HG03342 (cell line): ENCODE results near the gene PHLPP1.
A peak's percentile ranks its signal among the peaks of the same experiment; 100 is the strongest.

Source experiments
- ATAC-seq: cut with Tn5 transposase; IDR thresholded peaks from one replicate; pipeline ENCODE4 v1.9.1; 2021; ENCODE audit warnings: mild to moderate bottlenecking, moderate library complexity; ENCODE audit not compliant: unreplicated experiment

Gene PHLPP1

GRCh38 chr18:62842898-62843297 is 127.6 kb downstream of the PHLPP1 start:
- ATAC-seq = no peak

DNA sequence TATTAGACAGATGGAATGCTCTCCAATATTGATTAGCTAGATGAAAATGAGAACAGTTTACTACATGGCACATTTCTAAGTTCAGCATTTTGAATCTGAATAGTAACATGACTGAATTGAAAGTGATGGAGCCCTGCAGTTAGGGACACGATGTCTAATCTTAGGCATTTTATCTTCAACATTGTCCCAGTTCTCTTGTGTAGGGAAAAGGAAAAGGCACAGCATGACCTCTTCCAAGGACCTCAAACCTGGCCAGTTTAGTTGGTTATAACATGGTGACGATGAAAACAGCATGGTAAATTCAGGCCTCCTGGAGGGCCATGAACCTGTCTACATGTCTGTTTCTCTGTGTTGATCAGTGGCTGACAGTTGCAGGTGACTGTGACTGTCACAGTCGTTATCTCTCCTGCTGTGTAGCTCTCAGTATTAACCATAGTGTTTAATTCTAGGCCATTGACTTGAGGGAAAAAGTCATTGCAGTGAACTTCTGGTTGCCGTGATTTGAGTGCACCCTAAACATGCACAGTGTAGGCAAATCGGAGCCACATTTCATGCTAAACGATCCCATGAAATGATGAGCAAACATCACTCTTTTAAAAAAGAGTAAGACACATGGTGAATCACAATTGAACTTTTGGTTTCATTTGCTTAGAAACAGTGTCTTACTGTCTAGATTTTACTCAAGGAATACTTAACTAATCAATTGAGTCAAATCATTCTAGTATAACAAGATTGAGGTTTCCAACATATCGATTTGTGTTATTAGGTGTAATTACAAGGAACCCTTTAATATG is 129.7 kb downstream of the PHLPP1 start:
- peak; percentile 77 for ATAC-seq

- ATAC-seq = no peak
These were observed 131.0 kb downstream of the PHLPP1 start for GRCh38 chr18:62846313-62846712.

GRCh38 chr18:62847081-62847480 is 131.7 kb downstream of the PHLPP1 start:
- no peak for ATAC-seq

- ATAC-seq = no peak
These were observed 133.6 kb downstream of the PHLPP1 start for GRCh38 chr18:62848946-62849345.

DNA sequence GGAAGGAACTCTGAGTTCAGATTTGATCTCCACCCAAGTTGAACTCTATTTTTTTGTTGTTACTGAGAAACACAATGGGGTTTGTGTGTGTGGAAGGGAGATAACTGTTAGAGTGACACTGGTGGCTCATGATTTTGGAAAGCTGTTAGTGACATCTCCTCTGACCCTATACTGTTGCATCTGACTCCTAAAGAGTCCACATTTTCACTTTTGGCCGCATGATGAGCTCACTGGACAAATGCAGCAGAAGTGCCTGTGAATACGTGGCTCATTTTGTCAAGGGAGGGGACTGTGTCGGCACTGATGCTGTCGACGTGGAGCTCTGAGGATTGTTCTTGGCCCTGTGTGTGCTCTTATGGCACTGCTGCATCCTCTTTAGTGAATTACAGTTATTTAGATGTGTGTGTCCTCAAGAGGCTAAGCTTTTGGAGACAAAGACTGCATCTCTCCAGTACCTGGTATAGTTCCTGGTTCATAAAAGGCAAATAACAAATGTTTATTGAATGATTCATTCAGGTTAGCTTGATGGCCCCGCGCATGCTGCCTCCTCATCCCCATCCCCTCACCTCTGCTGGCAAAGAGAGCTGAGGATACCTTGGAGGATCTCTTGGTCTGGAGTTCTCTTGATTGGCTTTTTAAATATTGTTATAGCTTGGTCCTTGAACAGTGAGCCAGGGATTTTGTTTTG is 135.4 kb downstream of the PHLPP1 start:
- no peak for ATAC-seq

GRCh38 chr18:62852851-62853250 is 137.5 kb downstream of the PHLPP1 start:
- no peak for ATAC-seq

- ATAC-seq = no peak
These were observed 141.0 kb downstream of the PHLPP1 start for GRCh38 chr18:62856294-62856693.

- no peak for ATAC-seq
These were observed 142.1 kb downstream of the PHLPP1 start for GRCh38 chr18:62857263-62857976.

DNA sequence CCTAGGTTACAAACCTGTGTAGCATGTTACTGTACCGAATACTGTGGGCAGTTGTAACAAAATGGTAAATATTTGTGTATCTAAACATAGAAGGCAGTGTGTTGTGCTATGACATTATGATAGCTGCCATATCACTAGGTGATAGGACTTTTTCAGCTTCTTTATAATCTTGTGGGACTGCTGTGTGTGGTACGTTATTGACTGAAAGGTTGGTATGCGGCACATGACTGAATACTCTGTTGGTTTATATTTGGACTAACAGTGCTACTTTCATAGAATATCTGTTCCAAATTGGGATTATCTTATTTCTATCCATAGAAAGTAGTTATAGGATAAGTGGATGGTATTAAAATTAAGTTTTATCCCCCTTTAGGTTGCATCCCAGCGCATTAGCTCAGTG is 144.7 kb downstream of the PHLPP1 start:
- no peak for ATAC-seq

DNA sequence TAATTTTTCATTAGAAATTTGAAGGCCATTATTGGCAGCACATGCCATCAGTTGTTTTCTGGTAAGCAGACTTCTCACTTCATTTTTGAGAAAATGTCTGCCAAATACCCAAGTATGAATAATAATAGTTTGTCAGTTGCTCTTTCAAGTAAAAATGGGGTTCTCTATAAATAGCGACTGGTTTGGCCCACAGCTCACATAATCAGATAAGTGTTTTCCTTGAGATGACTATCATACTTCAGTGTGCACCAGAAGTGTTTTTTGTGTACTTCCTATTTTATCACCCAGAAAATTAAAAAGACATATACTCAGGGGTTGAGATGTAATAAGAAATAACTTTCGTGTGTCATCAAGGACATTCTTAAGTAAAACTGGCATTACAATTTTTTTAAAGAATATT is 147.1 kb downstream of the PHLPP1 start:
- no peak for ATAC-seq

DNA sequence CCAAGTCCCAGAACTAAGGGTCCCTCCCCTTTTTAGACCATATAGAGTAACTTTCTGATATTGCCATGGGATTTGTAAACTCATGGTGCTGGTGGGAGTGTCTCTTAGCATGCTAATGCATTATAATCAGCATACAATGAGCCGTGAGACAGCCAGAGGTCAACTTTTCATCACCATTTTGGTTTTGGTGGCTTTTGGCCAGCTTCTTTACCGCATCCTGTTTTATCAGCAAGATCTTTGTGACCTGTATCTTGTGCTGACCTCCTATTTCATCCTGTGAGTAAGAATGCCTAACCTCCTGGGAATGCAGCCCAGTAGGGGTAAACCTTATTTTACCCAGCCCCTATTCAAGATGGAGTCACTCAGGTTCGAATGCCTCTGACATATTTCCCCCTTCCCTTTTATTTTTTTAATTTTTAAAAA is 148.2 kb downstream of the PHLPP1 start:
- no peak for ATAC-seq

DNA sequence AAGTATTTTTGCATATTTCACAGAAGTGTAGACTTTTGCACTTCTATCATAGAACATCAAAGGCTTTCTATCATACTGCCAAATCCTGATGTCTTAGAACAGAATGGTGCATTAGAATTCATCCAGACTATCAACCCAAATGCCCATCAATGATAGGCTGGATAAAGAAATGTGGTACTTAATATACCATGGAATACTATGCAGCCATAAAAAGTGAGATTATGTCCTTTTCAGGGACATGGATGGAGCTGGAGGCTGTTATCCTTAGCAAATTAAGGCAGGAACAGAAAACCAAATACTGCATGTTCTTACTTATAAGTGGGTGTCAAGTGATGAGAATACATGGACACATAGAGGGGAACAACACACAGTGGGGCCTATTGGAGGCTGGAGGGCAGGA is 150.2 kb downstream of the PHLPP1 start:
- ATAC-seq = no peak

- no peak for ATAC-seq
These were observed 152.2 kb downstream of the PHLPP1 start for GRCh38 chr18:62867534-62867933.

DNA sequence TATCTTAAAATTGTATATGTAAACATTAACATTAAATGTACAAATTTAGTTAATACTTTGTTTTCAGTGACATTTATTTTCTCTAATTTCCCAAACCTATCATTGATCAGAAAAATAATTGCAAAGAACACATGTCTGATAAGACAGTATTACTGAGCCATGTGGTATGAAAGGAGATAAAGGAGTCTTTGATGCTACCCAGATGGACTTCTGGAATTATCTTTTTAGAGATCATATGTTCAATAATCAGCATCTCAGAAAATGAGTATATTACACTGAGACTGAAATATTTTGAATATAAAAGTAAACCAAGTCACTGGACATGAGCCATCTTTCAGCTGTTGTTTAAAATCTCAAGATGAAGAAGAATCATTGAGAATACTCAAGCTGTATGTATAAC is 153.3 kb downstream of the PHLPP1 start:
- ATAC-seq = no peak

GRCh38 chr18:62870643-62871042 is 155.3 kb downstream of the PHLPP1 start:
- no peak for ATAC-seq

GRCh38 chr18:62875323-62875722 is 160.0 kb downstream of the PHLPP1 start:
- no peak for ATAC-seq

DNA sequence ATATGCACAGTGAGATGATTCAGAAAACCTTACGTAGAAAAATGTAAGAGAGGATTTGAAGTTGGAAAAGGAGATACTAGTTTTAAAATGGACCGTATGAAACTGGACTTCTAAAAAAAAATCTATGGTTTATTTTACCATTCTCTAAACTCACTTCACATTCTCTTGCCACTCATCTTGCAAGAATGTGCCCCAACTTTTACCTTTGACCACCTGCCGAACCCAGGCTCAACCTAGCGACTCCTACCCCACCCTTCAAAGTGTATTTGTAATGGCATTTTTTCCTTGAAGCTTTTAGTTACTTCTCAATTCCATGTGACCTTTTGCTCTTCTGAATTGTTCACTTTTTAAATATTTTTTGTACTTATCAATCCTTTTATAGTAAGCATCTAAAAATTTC is 160.8 kb downstream of the PHLPP1 start:
- ATAC-seq = no peak

DNA sequence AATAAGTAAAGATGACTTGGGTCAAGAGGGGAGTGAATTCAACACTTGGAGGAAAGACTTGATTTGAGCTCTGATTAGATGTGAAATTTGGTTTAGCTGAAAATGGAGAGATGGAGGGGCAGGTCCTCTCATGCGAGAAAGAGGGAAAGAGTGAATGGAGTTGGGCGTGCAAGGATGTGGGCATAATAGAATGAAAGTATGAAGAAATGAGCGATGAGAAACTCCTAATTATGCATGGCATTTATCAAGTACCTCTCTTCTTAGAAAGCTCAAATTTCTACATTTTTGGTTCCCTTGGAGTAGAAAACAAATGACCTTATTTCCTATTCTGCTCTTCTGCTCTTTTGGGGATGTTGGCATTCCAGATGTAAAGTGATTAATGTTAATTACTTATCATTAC is 161.5 kb downstream of the PHLPP1 start:
- no peak for ATAC-seq

GRCh38 chr18:62877411-62878221 is 162.3 kb downstream of the PHLPP1 start:
- ATAC-seq = no peak

DNA sequence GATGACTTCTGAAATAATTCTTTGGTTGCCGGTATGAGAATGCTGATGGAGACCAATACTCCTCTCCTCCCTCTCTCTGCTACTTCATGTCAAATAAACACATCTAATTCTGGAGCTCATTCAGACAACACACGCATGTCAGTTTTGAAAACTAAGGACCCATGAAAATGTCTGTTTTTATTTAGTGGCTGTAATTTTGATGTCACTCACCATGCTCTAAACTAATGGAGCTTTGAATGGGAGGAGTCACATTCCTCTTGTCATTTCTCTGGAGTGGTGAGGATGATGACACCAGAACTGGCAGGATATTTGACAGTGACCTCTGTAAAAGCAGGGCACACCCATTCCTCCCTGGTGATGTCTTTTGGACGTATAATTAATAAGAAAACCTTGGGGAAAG is 163.0 kb downstream of the PHLPP1 start:
- ATAC-seq = no peak
